Tongue (tissue), 2 donors: ENCODE results near the gene POFUT2. TPM values are rescaled to one million over a fixed set of nuclear protein-coding genes. Genes with fewer than 3 reads are reported as not detected.
"Not testable (repeated sequence)": the region's sequence is repeated elsewhere in the genome, so short reads cannot be mapped to it uniquely, and the experiment has no call there.

Experiments
- DNase-seq: peaks from one replicate; pipeline ENCODE4 v3.0.0-alpha.2; 2015
- total RNA-seq: library from RNA; depleted of rRNA; stranded (reverse); fragments of >200 nt; gene quantifications from one replicate; pipeline ENCODE4 v1.2.3, GENCODE V29; 2014

POFUT2 gene
- total RNA-seq, 1 donor from 2014 or later = 41.6 TPM

- peak; percentile 71 for DNase-seq
These were observed 38.6 kb upstream of the POFUT2 start for GRCh38 chr21:45326169-45326851.

GRCh38 chr21:45325206-45326168 lies 37.8 kb upstream of the POFUT2 start:
- no peak for DNase-seq

- DNase-seq = no peak
These were observed 37.0 kb upstream of the POFUT2 start for GRCh38 chr21:45324489-45325205.

GRCh38 chr21:45323487-45324311 lies 36.0 kb upstream of the POFUT2 start:
- no peak for DNase-seq

- no peak for DNase-seq
These were observed 35.3 kb upstream of the POFUT2 start for GRCh38 chr21:45322960-45323461.

GRCh38 chr21:45322231-45322959 lies 34.7 kb upstream of the POFUT2 start:
- no peak for DNase-seq

- peak; percentile 70 for DNase-seq
These were observed 32.7 kb upstream of the POFUT2 start for GRCh38 chr21:45320261-45321025.

GRCh38 chr21:45319461-45320211 lies 31.9 kb upstream of the POFUT2 start:
- DNase-seq = peak; percentile 64

- no peak for DNase-seq
These were observed 31.1 kb upstream of the POFUT2 start for GRCh38 chr21:45318556-45319404.

GRCh38 chr21:45318146-45318555 lies 30.5 kb upstream of the POFUT2 start:
- DNase-seq = no peak

- DNase-seq = no peak
These were observed 29.9 kb upstream of the POFUT2 start for GRCh38 chr21:45317398-45318145.

- no peak for DNase-seq
These were observed 29.2 kb upstream of the POFUT2 start for GRCh38 chr21:45316871-45317397.

- DNase-seq = not testable (repeated sequence)
These were observed 28.2 kb upstream of the POFUT2 start for GRCh38 chr21:45315676-45316470.

- DNase-seq = no peak
These were observed 26.0 kb upstream of the POFUT2 start for GRCh38 chr21:45313682-45314081.

- DNase-seq = no peak
These were observed 25.3 kb upstream of the POFUT2 start for GRCh38 chr21:45313015-45313414.

- DNase-seq = no peak
These were observed 24.6 kb upstream of the POFUT2 start for GRCh38 chr21:45312296-45312695.
